GM19438 (cell line): ENCODE data around the gene RAB17.
"Not testable (repeated sequence)": the region's sequence is repeated elsewhere in the genome, so short reads cannot be mapped to it uniquely, and the experiment has no call there.

ENCODE experiments used
- ATAC-seq: cut with Tn5 transposase; IDR thresholded peaks from one replicate; pipeline ENCODE4 v1.9.1; 2021; ENCODE audit warnings: low read depth; ENCODE audit not compliant: unreplicated experiment

The RAB17 gene

DNA sequence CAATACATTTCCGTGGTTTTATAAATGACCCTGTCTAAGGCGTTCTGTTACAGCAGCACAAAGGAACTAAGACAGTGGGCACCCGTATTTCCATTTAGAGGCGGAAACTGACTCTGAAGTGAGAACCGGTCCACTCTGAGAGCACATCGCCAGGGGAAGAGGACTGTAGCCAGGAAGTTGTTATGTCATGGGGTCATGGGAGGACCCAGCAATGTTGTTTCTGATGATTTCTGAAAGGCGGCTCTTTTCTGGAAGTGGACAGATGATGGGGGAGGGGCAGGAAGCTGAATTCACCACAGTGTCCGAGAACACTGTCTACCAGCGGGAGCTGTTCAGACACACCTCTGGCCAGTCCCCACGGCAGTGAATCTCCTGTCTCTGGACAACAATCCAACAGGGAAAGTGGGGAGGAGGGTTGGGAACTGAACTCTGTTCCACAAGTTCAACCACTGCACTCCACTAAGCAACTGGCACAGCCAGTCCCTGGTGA is 34.7 kb upstream of the RAB17 start:
- no peak for ATAC-seq

GRCh38 chr2:237624565-237624964 is 34.0 kb upstream of the RAB17 start:
- ATAC-seq, result no peak

- no peak for ATAC-seq
Measured at GRCh38 chr2:237623428-237624403, 33.2 kb upstream of the RAB17 start.

DNA sequence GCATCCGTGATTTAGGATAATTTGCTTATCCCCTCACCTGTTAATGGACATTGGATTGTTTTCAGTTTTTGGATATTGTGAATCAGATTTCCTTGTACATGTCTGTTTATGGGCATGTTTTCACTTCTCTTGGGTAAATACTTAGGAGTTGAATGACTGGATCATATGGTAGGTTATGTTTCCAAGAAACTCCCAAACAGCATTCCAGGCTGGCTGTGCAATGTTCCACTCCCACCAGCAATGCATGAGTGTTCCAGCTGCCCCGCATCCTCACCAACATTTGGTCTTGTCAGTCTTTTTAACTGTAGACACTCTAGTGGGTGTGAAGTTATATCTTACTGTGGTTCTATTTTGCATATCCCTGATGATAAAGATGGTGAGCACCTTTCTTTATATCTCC is 27.9 kb upstream of the RAB17 start:
- no peak for ATAC-seq

DNA sequence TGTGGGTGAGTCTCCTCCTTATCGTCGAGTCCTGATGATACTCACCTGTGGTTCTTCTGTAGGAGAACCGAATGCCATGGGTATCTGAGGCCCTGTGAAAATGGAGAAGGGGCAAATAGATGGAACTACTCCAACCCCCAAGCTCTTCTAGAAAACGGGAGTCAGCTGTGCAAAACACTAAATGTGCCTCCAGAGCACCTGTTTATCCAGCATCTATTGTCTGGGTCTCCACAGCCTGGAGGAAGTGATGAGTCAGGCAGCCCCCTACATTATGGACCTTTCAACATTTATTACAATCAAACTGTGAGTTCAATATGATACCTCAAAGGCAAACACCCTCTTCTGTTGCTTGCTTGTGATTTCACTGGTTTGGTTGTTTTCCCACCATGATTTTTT is 27.1 kb upstream of the RAB17 start:
- ATAC-seq, result no peak

DNA sequence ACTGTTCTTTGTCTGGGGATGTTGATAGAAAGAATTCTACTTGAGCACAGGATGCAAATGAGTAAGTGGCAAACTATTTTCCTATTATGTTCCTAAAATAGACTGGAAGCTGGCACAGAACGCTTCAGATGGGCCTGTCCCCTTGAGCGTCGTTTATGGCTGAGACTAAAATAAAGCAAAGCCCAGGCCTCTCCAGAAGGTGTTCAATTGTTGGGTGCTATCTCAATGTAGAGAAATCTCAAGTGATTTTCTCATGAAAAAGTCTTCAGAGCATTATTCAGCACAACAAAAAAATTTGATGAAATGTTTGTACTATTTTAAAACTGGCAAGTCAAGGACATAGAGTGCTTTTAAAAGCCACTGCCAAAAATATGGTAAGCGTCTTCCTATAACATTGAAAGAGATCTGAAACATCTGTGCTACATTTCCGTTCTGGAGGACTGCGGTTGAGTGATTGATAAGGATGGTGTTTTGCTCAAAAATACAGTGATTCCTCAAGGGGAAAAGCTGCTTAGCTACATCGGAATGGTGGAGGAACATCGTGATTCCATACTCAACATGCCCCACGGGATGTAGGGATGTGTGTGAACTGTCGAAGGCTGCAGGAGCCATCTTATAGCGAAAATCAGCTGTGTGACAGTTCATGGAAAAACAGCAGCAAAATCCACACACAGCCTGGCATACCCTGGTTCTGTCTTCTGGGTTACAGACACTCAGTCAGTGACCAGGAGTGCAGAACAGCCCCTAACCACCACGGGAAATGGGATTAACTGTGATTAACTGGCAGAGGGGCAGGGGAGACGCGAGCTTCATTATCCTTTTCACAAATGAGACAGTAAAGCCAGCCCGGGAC is 26.4 kb upstream of the RAB17 start:
- no peak for ATAC-seq

DNA sequence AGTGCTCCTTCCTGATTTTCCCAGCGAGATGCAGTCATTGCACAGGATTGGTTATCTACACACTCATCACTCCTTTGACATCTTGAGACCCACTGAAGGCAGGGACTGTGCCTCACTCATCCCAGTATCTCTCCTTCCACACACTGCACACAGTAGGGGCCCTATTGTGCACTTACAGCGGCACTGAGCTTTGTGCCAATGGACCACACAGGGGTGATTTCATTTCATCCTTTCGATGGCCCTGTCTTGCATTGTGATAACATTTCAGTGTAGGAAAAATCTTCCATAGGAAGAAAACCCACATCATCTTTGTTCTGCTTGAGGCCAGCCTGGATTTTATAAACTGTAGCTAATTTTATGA is 25.8 kb upstream of the RAB17 start:
- ATAC-seq, result no peak

GRCh38 chr2:237615631-237616249 is 25.2 kb upstream of the RAB17 start:
- no peak for ATAC-seq

- ATAC-seq, result no peak
Measured at GRCh38 chr2:237614151-237614720, 23.7 kb upstream of the RAB17 start.

- no peak for ATAC-seq
Measured at GRCh38 chr2:237613679-237614078, 23.1 kb upstream of the RAB17 start.

DNA sequence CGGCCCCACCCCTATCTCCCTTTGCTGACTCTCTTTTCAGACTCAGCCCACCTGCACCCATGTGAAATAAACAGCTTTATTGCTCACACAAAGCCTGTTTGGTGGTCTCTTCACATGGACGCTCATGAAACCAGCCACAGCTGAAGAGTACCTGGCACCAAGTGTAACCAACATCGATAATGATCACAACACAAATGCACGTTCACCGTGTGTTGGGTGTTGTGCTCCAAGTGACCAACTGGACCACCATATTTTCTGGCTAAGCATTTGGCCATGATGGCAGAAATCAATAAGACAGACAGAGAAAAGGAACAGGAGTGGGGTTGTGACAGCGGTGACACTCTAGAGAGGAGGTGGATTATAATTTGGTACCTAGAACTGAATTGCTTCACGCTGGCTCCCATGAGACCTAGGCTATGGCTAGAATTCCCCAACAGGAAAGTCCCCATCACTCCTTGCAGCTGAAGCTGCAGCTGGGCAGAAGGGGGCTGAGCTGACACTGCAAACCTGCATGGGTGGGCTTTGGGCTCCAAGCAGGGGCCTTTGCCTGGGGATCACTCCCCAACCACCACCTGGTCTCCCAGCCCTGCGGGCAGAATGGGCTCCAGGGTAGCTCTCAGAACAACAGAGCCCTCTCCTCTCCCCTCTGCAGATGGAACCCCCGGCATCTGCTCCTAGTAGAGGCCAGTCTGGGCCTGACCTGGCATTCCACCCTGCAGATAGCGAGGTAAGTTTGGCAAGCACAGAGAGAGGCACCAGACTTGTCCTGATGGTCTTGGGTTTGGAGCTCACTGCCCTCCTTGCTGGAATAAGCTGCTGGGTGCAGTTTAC is 22.2 kb upstream of the RAB17 start:
- ATAC-seq, result no peak

DNA sequence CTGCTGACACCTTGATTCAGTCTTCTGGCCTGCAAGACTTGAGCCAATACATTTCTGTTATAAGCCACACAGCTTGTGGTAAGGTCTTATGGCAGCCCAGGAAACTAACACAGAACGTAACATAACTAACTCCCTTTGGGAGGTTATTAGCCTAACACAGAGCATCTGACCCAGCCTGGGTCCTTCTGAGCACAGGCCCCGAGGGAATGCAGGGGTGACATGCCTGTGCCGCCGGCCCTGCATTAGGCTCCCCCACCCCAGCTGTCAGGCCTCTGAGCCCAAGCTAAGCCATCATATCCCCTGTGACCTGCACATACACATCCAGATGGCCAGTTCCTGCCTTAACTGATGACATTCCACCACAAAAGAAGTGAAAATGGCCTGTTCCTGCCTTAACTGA is 16.0 kb upstream of the RAB17 start:
- not testable (repeated sequence) for ATAC-seq

GRCh38 chr2:237604960-237605359 is 14.4 kb upstream of the RAB17 start:
- ATAC-seq, result no peak

DNA sequence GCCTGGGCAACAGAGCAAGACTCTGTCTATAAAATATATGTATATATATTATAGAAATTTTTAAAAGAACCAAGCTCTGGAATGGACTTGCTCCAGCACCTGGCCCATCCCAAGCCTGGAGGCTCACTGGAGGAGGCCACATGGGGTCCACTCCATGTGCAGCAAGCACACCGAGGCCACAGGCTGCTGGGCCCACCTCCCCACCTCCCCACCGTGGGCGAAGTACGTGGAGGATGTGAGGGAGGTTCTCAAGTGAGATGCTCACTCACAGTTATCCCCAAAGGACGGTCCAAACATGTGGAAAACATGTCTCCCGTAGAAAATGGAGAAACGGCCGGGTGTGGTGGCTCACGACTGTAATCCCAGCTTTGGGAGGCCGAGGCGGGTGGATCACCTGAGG is 13.9 kb upstream of the RAB17 start:
- no peak for ATAC-seq

DNA sequence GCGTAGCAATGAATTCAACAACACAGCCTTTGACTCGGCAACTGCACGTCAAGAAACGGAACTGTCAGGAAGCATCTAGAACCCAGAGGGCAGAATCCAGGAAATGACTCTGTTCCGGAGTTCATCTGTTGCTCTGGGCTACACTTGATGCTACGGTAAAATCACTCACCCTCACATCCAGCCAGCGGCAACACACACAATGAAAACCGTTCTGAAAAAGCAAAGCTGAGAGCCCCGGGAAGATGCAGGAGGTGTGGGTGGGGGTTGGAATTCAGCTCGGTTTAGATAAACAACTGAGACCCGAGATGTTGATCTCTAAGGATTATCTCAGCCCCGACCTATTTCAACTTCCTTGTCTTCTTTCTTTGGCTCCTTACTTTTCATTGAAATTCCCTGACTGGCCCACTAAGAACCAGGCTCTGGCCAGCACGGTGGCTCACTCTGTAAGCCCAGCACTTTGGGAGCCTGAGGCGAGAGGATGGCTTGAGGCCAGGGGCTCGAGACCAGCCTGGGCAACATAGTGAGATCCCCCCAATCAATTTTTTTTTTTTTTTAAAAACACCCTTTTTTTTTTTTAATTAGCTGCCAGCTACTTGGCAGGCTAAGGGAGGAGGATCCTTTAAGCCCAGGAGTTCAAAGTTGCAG is 13.3 kb upstream of the RAB17 start:
- peak; percentile 58 for ATAC-seq

- no peak for ATAC-seq
Measured at GRCh38 chr2:237603049-237603717, 12.6 kb upstream of the RAB17 start.

GRCh38 chr2:237602409-237602808 is 11.9 kb upstream of the RAB17 start:
- ATAC-seq, result no peak

DNA sequence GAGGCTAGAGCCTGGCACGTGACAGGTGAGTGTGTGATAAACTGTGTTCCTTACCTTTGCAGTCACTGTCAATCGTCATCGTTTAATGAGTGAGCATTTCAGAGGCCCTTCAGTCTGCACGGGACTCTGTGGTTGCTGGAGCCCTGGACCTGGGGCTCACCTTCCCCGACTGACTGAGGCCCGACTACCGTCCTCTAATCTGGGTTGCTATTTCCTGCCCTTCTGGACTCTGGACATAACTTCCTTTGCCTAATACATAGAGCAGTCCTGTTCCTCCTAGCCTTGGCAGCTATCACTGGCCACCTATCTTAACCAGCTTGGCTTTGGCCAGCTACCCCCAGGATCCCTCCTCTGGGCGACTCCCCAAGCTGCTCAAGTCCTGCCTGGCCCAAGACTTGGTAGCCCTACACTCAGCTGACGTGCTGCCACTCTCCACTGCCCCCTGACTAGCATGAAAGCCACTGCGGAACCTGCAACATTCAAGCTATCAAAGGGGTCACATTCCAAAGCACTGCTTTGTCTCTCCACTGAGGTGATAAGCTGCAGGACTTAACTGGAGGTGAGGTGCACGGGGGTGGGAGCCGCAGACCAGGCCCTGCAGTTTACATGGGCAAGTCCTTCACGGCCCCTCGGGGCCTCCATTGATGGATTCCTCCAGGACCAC is 11.1 kb upstream of the RAB17 start:
- ATAC-seq, result no peak
